Esophagus muscularis mucosa (tissue), 4 donors: ENCODE data around the gene TBATA. TPM values are rescaled to one million over a fixed set of nuclear protein-coding genes. Genes with fewer than 3 reads are reported as not detected.
A peak's percentile ranks its signal among the peaks of the same experiment; 100 is the strongest.

ENCODE experiments used
- DNase-seq: peaks from one replicate; pipeline ENCODE4 v3.0.0-alpha.2; 2017; ENCODE audit errors: extremely low spot score
- H3K27ac ChIP-seq, 4 donors: fragments of 200-600 bp; sonication (generic); replicated peaks in 1 of 4; 1 replicate in 3 of 4; 2 replicates in 1 of 4; pipeline ENCODE4 v1.5.1; 2016 to 2019; ENCODE audit warnings: mild to moderate bottlenecking in 1 of 4
- H3K27me3 ChIP-seq, 4 donors: fragments of 200-600 bp; sonication (generic); one replicate each; pipeline versions ENCODE4 v1.5.1 to v1.6.0; 2016 to 2019
- H3K36me3 ChIP-seq, 4 donors: fragments of 200-600 bp; sonication (generic); one replicate each; pipeline ENCODE4 v1.5.1; 2016 to 2019
- H3K4me1 ChIP-seq, 4 donors: fragments of 200-600 bp; sonication (generic); one replicate each; pipeline ENCODE4 v1.5.1; 2016 to 2019
- H3K4me3 ChIP-seq, 4 donors: fragments of 200-600 bp; sonication (generic); 1 replicate in 2 of 4; 2 replicates in 2 of 4; pipeline ENCODE4 v1.5.1; 2016 to 2019; ENCODE audit warnings: mild to moderate bottlenecking in 4 of 4, moderate library complexity in 1 of 4
- H3K9me3 ChIP-seq, 4 donors: fragments of 200-600 bp; sonication (generic); 1 replicate in 3 of 4; 2 replicates in 1 of 4; pipeline ENCODE4 v1.5.1; 2016 to 2019
- CTCF ChIP-seq, 3 experiments: fragments of 200-600 bp in 2 of 3; fragments of 450-650 bp in 1 of 3; sonication (generic) in 2 of 3; IDR thresholded peaks; one replicate each; pipeline ENCODE4 v1.5.1; 2017 to 2019; ENCODE audit warnings: antibody characterized with exemption in 3 of 3, mild to moderate bottlenecking in 2 of 3, moderate library complexity in 1 of 3
- EP300 ChIP-seq: sonication (generic); formaldehyde crosslinking; IDR thresholded peaks from one replicate; pipeline ENCODE4 v1.6.1; 2017; ENCODE audit warnings: antibody characterized with exemption
- POLR2A ChIP-seq: fragments of 450-650 bp; IDR thresholded peaks from one replicate; pipeline ENCODE4 v1.6.1; 2017; ENCODE audit warnings: antibody characterized with exemption, moderate library complexity, mild to moderate bottlenecking, low read depth
- POLR2AphosphoS5 ChIP-seq, 2 donors: sonication (generic); formaldehyde crosslinking; IDR thresholded peaks; one replicate each; pipeline ENCODE4 v1.6.1; 2017; ENCODE audit warnings: antibody characterized with exemption in 2 of 2
- WGBS: methylation state at CpG from one replicate; pipeline ENCODE4 v1.1.5; 2018; 5-methylcytosine and 5-hydroxymethylcytosine counted together
- intact Hi-C: fragments of 100-400 bp; cut with DNase I; formaldehyde crosslinking; loops from one replicate; pipeline ENCODE4 v1.15.1; 2023
- total RNA-seq, 4 donors: library from RNA; depleted of rRNA; stranded (reverse); fragments of >200 nt; gene quantifications; one replicate each; pipeline versions ENCODE4 v1.1.0 to v1.2.1, GENCODE V29; 2016

TBATA gene
- total RNA-seq, 4 donors from 2014 or later: not detected

GRCh38 chr10:70761031-70761601, 24.1 kb downstream of the TBATA start:
- no peak for TF ChIP-seq POLR2A
- TF ChIP-seq EP300: no peak
- no peak for TF ChIP-seq POLR2AphosphoS5 (IDR thresholded peaks at IDR 0.05)
- no peak for TF ChIP-seq CTCF (IDR thresholded peaks at IDR 0.05)
- Histone ChIP-seq H3K4me1 (peaks cover 0 to 7% (median 4%) of the 10 kb centered on the region in 4 donors), H3K9me3 (no peaks in the 10 kb centered on the region), H3K27me3 (peaks cover 0 to 10% (median 0%) of the 10 kb centered on the region in 4 donors), H3K27ac (no peak overlapping the region), H3K4me3 (no peak overlapping the region), H3K36me3 (no peaks in the 10 kb centered on the region)
- WGBS: 88% methylated on average over 5 of the region's 7 CpGs
- DNase-seq: no peak
- intact Hi-C loops: no loop called here

GRCh38 chr10:70760271-70760787, 24.8 kb downstream of the TBATA start:
- intact Hi-C loops: no loop called here
- Histone ChIP-seq H3K4me3 (no peak overlapping the region), H3K27me3 (peaks cover 0 to 10% (median 0%) of the 10 kb centered on the region in 4 donors), H3K27ac (no peak overlapping the region), H3K9me3 (no peaks in the 10 kb centered on the region), H3K4me1 (peaks cover 0 to 7% (median 4%) of the 10 kb centered on the region in 4 donors), H3K36me3 (no peaks in the 10 kb centered on the region)
- DNase-seq: no peak
- TF ChIP-seq POLR2A (no peak), POLR2AphosphoS5 (IDR thresholded peaks at IDR 0.05) (no peak), EP300 (no peak), CTCF (IDR thresholded peaks at IDR 0.05) (no peak)
- 80% methylated on average over 9 of the region's 12 CpGs for WGBS

- 72% methylated on average over 7 of the region's 7 CpGs for WGBS
- no peak for TF ChIP-seq EP300
- TF ChIP-seq POLR2A: no peak
- TF ChIP-seq POLR2AphosphoS5 (IDR thresholded peaks at IDR 0.05): no peak
- TF ChIP-seq CTCF (IDR thresholded peaks at IDR 0.05): no peak
- no peak for DNase-seq
- Histone ChIP-seq H3K9me3 (no peaks in the 10 kb centered on the region), H3K36me3 (no peaks in the 10 kb centered on the region), H3K4me3 (no peak overlapping the region), H3K4me1 (peaks cover 0 to 7% (median 4%) of the 10 kb centered on the region in 4 donors), H3K27me3 (peaks cover 0 to 10% (median 0%) of the 10 kb centered on the region in 4 donors), H3K27ac (no peak overlapping the region)
- intact Hi-C loops: loop anchor here (2.0 to 5.0 kb wide), 2 partner anchors 209 to 297 kb away; no protein-coding TSS in a partner anchor
Observed at GRCh38 chr10:70759781-70760180, 25.4 kb downstream of the TBATA start.

- Histone ChIP-seq H3K27ac (no peak overlapping the region), H3K4me1 (peaks cover 4 to 15% (median 8%) of the 10 kb centered on the region in 4 donors), H3K36me3 (no peaks in the 10 kb centered on the region), H3K9me3 (no peaks in the 10 kb centered on the region), H3K4me3 (no peak overlapping the region), H3K27me3 (peaks cover 0 to 10% (median 0%) of the 10 kb centered on the region in 4 donors)
- intact Hi-C loops: loop anchor here (2.0 to 5.0 kb wide), 2 partner anchors 208 to 297 kb away; no protein-coding TSS in a partner anchor
- no peak for TF ChIP-seq POLR2AphosphoS5 (IDR thresholded peaks at IDR 0.05)
- peak; percentile 66 to 72 (median 70) for TF ChIP-seq CTCF (IDR thresholded peaks at IDR 0.05)
- TF ChIP-seq EP300: no peak
- no peak for TF ChIP-seq POLR2A
- DNase-seq: no peak
- 32% methylated on average over 6 of the region's 7 CpGs for WGBS
Observed at GRCh38 chr10:70758757-70759514, 26.2 kb downstream of the TBATA start.
